NB4 (cell line): ENCODE results near the gene ANKRD28.

Experiments used
- DNase-seq: peaks from one replicate; pipeline ENCODE4 v3.0.0; 2010; ENCODE audit warnings: low read depth
- H3K4me3 ChIP-seq: one replicate; pipeline ENCODE4 v1.5.1; 2011; ENCODE audit warnings: mild to moderate bottlenecking, low read depth, low read length, moderate library complexity
- CTCF ChIP-seq: IDR thresholded peaks from one replicate; pipeline ENCODE4 v1.5.1; 2012; ENCODE audit warnings: low read depth, low read length
- MAX ChIP-seq: IDR thresholded peaks from 2 replicates; pipeline ENCODE4 v1.6.1; 2011; ENCODE audit warnings: low read depth, low read length
- MYC ChIP-seq: IDR thresholded peaks from 2 replicates; pipeline ENCODE4 v1.6.1; 2011; ENCODE audit warnings: low read depth, low read length
- POLR2A ChIP-seq: IDR thresholded peaks from 2 replicates; pipeline ENCODE4 v1.6.1; 2011; ENCODE audit warnings: mild to moderate bottlenecking; ENCODE audit not compliant: insufficient read length; ENCODE audit errors: extremely low read depth

Gene ANKRD28

GRCh38 chr3:15805756-15806266, 8.0 kb upstream of the ANKRD28 start:
- H3K4me3 ChIP-seq = peak overlapping the region; percentile 21
- DNase-seq = peak; percentile 87
- TF ChIP-seq CTCF = no peak
- TF ChIP-seq MYC = no peak; the same call in 1 of the 2 replicates
- no peak for TF ChIP-seq POLR2A
- no peak for TF ChIP-seq MAX

GRCh38 chr3:15804553-15805095, 6.8 kb upstream of the ANKRD28 start:
- no peak overlapping the region for H3K4me3 ChIP-seq
- TF ChIP-seq POLR2A = no peak
- TF ChIP-seq CTCF = no peak
- TF ChIP-seq MAX = no peak
- TF ChIP-seq MYC = no peak
- peak; percentile 65 for DNase-seq

- DNase-seq = no peak
- no peak overlapping the region for H3K4me3 ChIP-seq
- TF ChIP-seq MAX (no peak), POLR2A (no peak), CTCF (no peak), MYC (no peak)
These were observed 6.1 kb upstream of the ANKRD28 start for GRCh38 chr3:15803921-15804320.

- no peak overlapping the region for H3K4me3 ChIP-seq
- TF ChIP-seq POLR2A = no peak
- no peak for TF ChIP-seq CTCF
- no peak for TF ChIP-seq MYC
- no peak for TF ChIP-seq MAX
- no peak for DNase-seq
These were observed 3.5 kb upstream of the ANKRD28 start for GRCh38 chr3:15801298-15801697.

GRCh38 chr3:15800780-15801179, 3.0 kb upstream of the ANKRD28 start:
- TF ChIP-seq MYC (no peak), POLR2A (no peak), CTCF (no peak), MAX (no peak)
- DNase-seq = peak; percentile 23

More at GRCh38 chr3:15800780-15801179, 3.0 kb upstream of the ANKRD28 start:
- H3K4me3 ChIP-seq = no peak overlapping the region
